ENCODE measurements around the gene RFC2. TPM values are rescaled to one million over a fixed set of nuclear protein-coding genes. Genes with fewer than 3 reads are reported as not detected.
A peak's percentile ranks its signal among the peaks of the same experiment; 100 is the strongest.

RFC2 gene
- total and polyA plus RNA-seq, 2 of the 8 experiments (the other 6 are each of a cell fraction or from before 2014, with no cell fraction given), result 52.9 to 85.4 TPM

- TF ChIP-seq CHD7 (IDR thresholded peaks at IDR 0.05; ENCODE audit: insufficient replicate concordance, low read length) (no peak), KDM4A (IDR thresholded peaks at IDR 0.05; ENCODE audit: low read depth, low read length, severe bottlenecking) (no peak), MAX (IDR thresholded peaks at IDR 0.05) (peak; percentile 54), RNF2 (IDR thresholded peaks at IDR 0.05; ENCODE audit: borderline replicate concordance, low read depth, low read length, missing control alignments, poor library complexity, severe bottlenecking) (no peak), EZH2 (IDR thresholded peaks at IDR 0.05; ENCODE audit: low read depth, low read length, severe bottlenecking) (no peak), RFX5 (IDR thresholded peaks at IDR 0.05; ENCODE audit: borderline replicate concordance, low read depth, low read length) (no peak), CEBPB (IDR thresholded peaks at IDR 0.05; ENCODE audit: low read depth, low read length) (no peak), SP1 (IDR thresholded peaks at IDR 0.05; ENCODE audit: low read depth, low read length) (no peak), SIN3A (conservative IDR thresholded peaks at IDR 0.05 in 1 of 2, IDR thresholded peaks at IDR 0.05 in 1 of 2; ENCODE audit: low read depth in 1 of 2, low read length in 2 of 2) (no peak), NANOG (IDR thresholded peaks at IDR 0.05; ENCODE audit: insufficient read depth, low read depth, low read length, poor library complexity, severe bottlenecking) (no peak)
Measured at GRCh38 chr7:74206589-74207120, 47.5 kb downstream of the RFC2 start (continued).

Data from H1 (cell line).